HCT116 (cell line): ENCODE measurements around the gene PRKCZ. TPM values are rescaled to one million over a fixed set of nuclear protein-coding genes. Genes with fewer than 3 reads are reported as not detected.

ENCODE experiments used
- ATAC-seq: fragments of 200-7000 bp; cut with Tn5 transposase; 2 replicates; pipeline ENCODE4 v1.9.1; 2020; ENCODE audit warnings: mild to moderate bottlenecking, moderate library complexity
- BruUV-seq: library from RNA; stranded (reverse); fragments of 400-500 nt; replicated peaks from 2 replicates; lab custom pipeline; 2021; lab: Mats Ljungman, UMichigan
- CTCF ChIA-PET: fragments of 300-600 bp; sonication (Branson Sonifier 250); formaldehyde crosslinking; loops from one replicate; lab custom pipeline; 2021; ENCODE audit warnings: antibody characterized with exemption; lab: Charles Lee
- POLR2A ChIA-PET: fragments of 300-600, 350-600 bp; sonication (Branson Sonifier 250); formaldehyde crosslinking; loops from one replicate; lab custom pipeline; 2021; ENCODE audit warnings: antibody characterized with exemption; lab: Charles Lee
- RAD21 ChIA-PET, 2 experiments: fragments of 300-600 bp; sonication (Branson Sonifier 250); formaldehyde crosslinking; loops; one replicate each; lab custom pipeline; 2023; ENCODE audit warnings: low total read pairs in 2 of 2; ENCODE audit not compliant: uncharacterized antibody in 2 of 2, unreplicated experiment in 2 of 2, low non-redundant PET in 1 of 2; lab: Charles Lee
- DNase-seq: peaks from one replicate; pipeline ENCODE4 v3.0.0-alpha.2; 2010; ENCODE audit warnings: low read depth, low spot score
- H2AFZ ChIP-seq: fragments of 200-600 bp; shearing (Covaris generic), sonication (generic); 2 replicates; pipeline ENCODE4 v1.6.1; 2017; ENCODE audit warnings: low read depth, mixed run types, mixed read lengths, antibody characterized with exemption, low read length; ENCODE audit not compliant: poor library complexity, severe bottlenecking
- H3K27ac ChIP-seq: 2 replicates; pipeline ENCODE4 v1.5.1; 2012; ENCODE audit warnings: low read depth, low read length
- H3K27me3 ChIP-seq: fragments of 200-600 bp; sonication (generic); 2 replicates; pipeline ENCODE4 v1.6.1; 2016; ENCODE audit warnings: mixed run types, low read length, mixed read lengths; ENCODE audit not compliant: insufficient read depth
- H3K36me3 ChIP-seq, 2 experiments: fragments of 200-500 bp in 1 of 2; fragments of 200-600 bp in 1 of 2; sonication (Bioruptor generic) in 1 of 2; sonication (generic) in 1 of 2; 2 replicates each; pipeline versions ENCODE4 v1.5.1 to v1.6.1; 2014 to 2016; ENCODE audit warnings: low read length in 2 of 2, inconsistent platforms in 1 of 2, mixed read lengths in 1 of 2, mixed run types in 1 of 2; ENCODE audit not compliant: insufficient read depth in 2 of 2, control insufficient read depth in 1 of 2
- H3K4me1 ChIP-seq, 2 experiments: fragments of 200-600 bp in 1 of 2; sonication (generic) in 1 of 2; 2 replicates each; pipeline versions ENCODE4 v1.5.1 to v1.6.1; 2012 to 2017; ENCODE audit warnings: low read length in 2 of 2, inconsistent platforms in 1 of 2, mild to moderate bottlenecking in 1 of 2, mixed read lengths in 1 of 2, mixed run types in 1 of 2, moderate library complexity in 1 of 2; ENCODE audit not compliant: insufficient read depth in 2 of 2, control insufficient read depth in 1 of 2
- H3K4me2 ChIP-seq: fragments of 200-600 bp; sonication (generic); 2 replicates; pipeline ENCODE4 v1.6.1; 2017; ENCODE audit warnings: mixed run types, low read length, mixed read lengths
- H3K4me3 ChIP-seq, 2 experiments: fragments of 200-600 bp in 1 of 2; sonication (generic) in 1 of 2; replicated peaks in 1 of 2; 2 replicates each; pipeline ENCODE4 v1.5.1; 2011 to 2016; ENCODE audit warnings: low read length in 2 of 2, control low read depth in 1 of 2, low read depth in 1 of 2, mild to moderate bottlenecking in 1 of 2, mixed read lengths in 1 of 2, mixed run types in 1 of 2
- H3K79me2 ChIP-seq: fragments of 200-600 bp; sonication (generic); 2 replicates; pipeline ENCODE4 v1.6.1; 2017; ENCODE audit warnings: mild to moderate bottlenecking, mixed run types, low read length, moderate library complexity, mixed read lengths; ENCODE audit not compliant: insufficient read depth
- H3K9ac ChIP-seq: fragments of 200-600 bp; sonication (generic); 2 replicates; pipeline ENCODE4 v1.6.1; 2016; ENCODE audit warnings: low read length, mixed read lengths
- H3K9me2 ChIP-seq: fragments of 200-600 bp; sonication (generic), shearing (Covaris generic); 2 replicates; pipeline ENCODE4 v1.6.1; 2017; ENCODE audit warnings: mixed run types, mild to moderate bottlenecking, moderate library complexity; ENCODE audit not compliant: insufficient read depth
- H3K9me3 ChIP-seq, 2 experiments: fragments of 200-500 bp in 1 of 2; fragments of 200-600 bp in 1 of 2; sonication (Bioruptor generic) in 1 of 2; sonication (generic) in 1 of 2; 2 replicates each; pipeline ENCODE4 v1.6.1; 2014 to 2017; ENCODE audit warnings: low read length in 2 of 2, mixed read lengths in 2 of 2, inconsistent platforms in 1 of 2, low read depth in 1 of 2, mild to moderate bottlenecking in 1 of 2, mixed run types in 1 of 2, moderate library complexity in 1 of 2; ENCODE audit not compliant: control insufficient read depth in 1 of 2, insufficient read depth in 1 of 2
- H4K20me1 ChIP-seq: fragments of 200-600 bp; sonication (generic), shearing (Covaris generic); 2 replicates; pipeline ENCODE4 v1.6.1; 2017; ENCODE audit warnings: mixed run types, mild to moderate bottlenecking, moderate library complexity; ENCODE audit not compliant: insufficient read depth
- CEBPB ChIP-seq: IDR thresholded peaks from 2 replicates; pipeline ENCODE4 v1.6.1; 2012; ENCODE audit warnings: low read depth
- EGR1 ChIP-seq: IDR thresholded peaks from 2 replicates; pipeline ENCODE4 v1.6.1; 2012; ENCODE audit warnings: low read depth
- ELF1 ChIP-seq: IDR thresholded peaks from 2 replicates; pipeline ENCODE4 v1.6.1; 2012; ENCODE audit warnings: low read depth, borderline replicate concordance
- EZH2 ChIP-seq: fragments of 200-600 bp; sonication (generic); IDR thresholded peaks from 2 replicates; pipeline ENCODE4 v1.6.1; 2017; ENCODE audit warnings: antibody characterized with exemption, mixed run types
- EZH2phosphoT487 ChIP-seq: fragments of 200-600 bp; IDR thresholded peaks from 2 replicates; pipeline ENCODE4 v1.6.1; 2018; ENCODE audit warnings: antibody characterized with exemption, borderline replicate concordance
- FOSL1 ChIP-seq: IDR thresholded peaks from 2 replicates; pipeline ENCODE4 v1.6.1; 2012; ENCODE audit warnings: low read depth
- RAD21 ChIP-seq: IDR thresholded peaks from 2 replicates; pipeline ENCODE4 v1.6.1; 2012; ENCODE audit warnings: low read depth, mild to moderate bottlenecking
- REST ChIP-seq: IDR thresholded peaks from 2 replicates; pipeline ENCODE4 v1.6.1; 2012; ENCODE audit warnings: low read depth
- SRF ChIP-seq: IDR thresholded peaks from 2 replicates; pipeline ENCODE4 v1.6.1; 2012; ENCODE audit warnings: low read depth
- ZNF274 ChIP-seq: fragments of 200-500 bp; sonication (Bioruptor generic); IDR thresholded peaks from 2 replicates; pipeline ENCODE4 v1.6.1; 2014; ENCODE audit warnings: mild to moderate bottlenecking, low read depth, low read length, inconsistent platforms
- intact Hi-C: fragments of 100-400 bp; cut with micrococcal nuclease; formaldehyde crosslinking; loops from 2 replicates; pipeline ENCODE4 v1.10.0; 2022
- total RNA-seq: library from RNA; stranded (reverse); gene quantifications from one replicate; pipeline ENCODE4 v1.2.1, GENCODE V29; 2021; ENCODE audit not compliant: unreplicated experiment

Gene PRKCZ
- total RNA-seq, 1 experiment from 2014 or later = 46.8 TPM

GRCh38 chr1:2080884-2081283, 30.7 kb downstream of the PRKCZ start:
- ATAC-seq (no peak), DNase-seq (no peak)
- H3K79me2 ChIP-seq = peaks cover 18% of the 10 kb centered on the region; the same call in 1 of the 2 replicates
- H3K4me3 ChIP-seq = no peak overlapping the region
- POLR2A ChIA-PET = no interaction called here
- H4K20me1 ChIP-seq = no peaks in the 10 kb centered on the region
- TF ChIP-seq CEBPB (no peak), ZNF274 (no peak), ELF1 (no peak), EZH2phosphoT487 (no peak), REST (no peak)
- H3K9me2 ChIP-seq = no peaks in the 10 kb centered on the region
- no peak overlapping the region for H2AFZ ChIP-seq
- intact Hi-C loops = no loop called here
- RAD21 ChIA-PET = no interaction called here
- CTCF ChIA-PET = no interaction called here
- no peaks in the 10 kb centered on the region for H3K27me3 ChIP-seq
- no TSS peak for BruUV-seq
- H3K4me1 ChIP-seq = no peaks in the 10 kb centered on the region
- peaks cover 0 to 6% of the 10 kb centered on the region in 2 experiments; a peak in 1 of 4 replicates for H3K36me3 ChIP-seq
- H3K27ac ChIP-seq = no peak overlapping the region
- H3K9me3 ChIP-seq = peaks cover 19 to 22% of the 10 kb centered on the region in 2 experiments; a peak in 3 of 4 replicates
- H3K9ac ChIP-seq = no peak overlapping the region
- no peak overlapping the region for H3K4me2 ChIP-seq

GRCh38 chr1:2081326-2081885, 31.2 kb downstream of the PRKCZ start:
- BruUV-seq = no TSS peak
- CTCF ChIA-PET = no interaction called here

More at GRCh38 chr1:2081326-2081885, 31.2 kb downstream of the PRKCZ start:
- ATAC-seq (no peak), DNase-seq (no peak)
- H3K4me1 ChIP-seq = no peaks in the 10 kb centered on the region
- no peak overlapping the region for H2AFZ ChIP-seq
- no peak overlapping the region for H3K4me3 ChIP-seq
- peaks cover 19 to 22% of the 10 kb centered on the region in 2 experiments; a peak in 3 of 4 replicates for H3K9me3 ChIP-seq
- intact Hi-C loops = no loop called here
- H3K27ac ChIP-seq = no peak overlapping the region
- ChIA-PET RAD21 (no interaction called here), POLR2A (no interaction called here)
- H4K20me1 ChIP-seq = no peaks in the 10 kb centered on the region
- TF ChIP-seq RAD21 = no peak
- no peak for TF ChIP-seq EGR1
- TF ChIP-seq ELF1 = no peak
- no peak for TF ChIP-seq SRF
- no peak for TF ChIP-seq EZH2
- TF ChIP-seq FOSL1 = no peak
- no peak overlapping the region for H3K4me2 ChIP-seq
- peaks cover 18% of the 10 kb centered on the region; the same call in 1 of the 2 replicates for H3K79me2 ChIP-seq
- no peaks in the 10 kb centered on the region for H3K9me2 ChIP-seq
- peaks cover 0 to 6% of the 10 kb centered on the region in 2 experiments; a peak in 1 of 4 replicates for H3K36me3 ChIP-seq
- H3K27me3 ChIP-seq = no peaks in the 10 kb centered on the region
- H3K9ac ChIP-seq = no peak overlapping the region
